ENCODE data around the gene IGF1R.

DNA sequence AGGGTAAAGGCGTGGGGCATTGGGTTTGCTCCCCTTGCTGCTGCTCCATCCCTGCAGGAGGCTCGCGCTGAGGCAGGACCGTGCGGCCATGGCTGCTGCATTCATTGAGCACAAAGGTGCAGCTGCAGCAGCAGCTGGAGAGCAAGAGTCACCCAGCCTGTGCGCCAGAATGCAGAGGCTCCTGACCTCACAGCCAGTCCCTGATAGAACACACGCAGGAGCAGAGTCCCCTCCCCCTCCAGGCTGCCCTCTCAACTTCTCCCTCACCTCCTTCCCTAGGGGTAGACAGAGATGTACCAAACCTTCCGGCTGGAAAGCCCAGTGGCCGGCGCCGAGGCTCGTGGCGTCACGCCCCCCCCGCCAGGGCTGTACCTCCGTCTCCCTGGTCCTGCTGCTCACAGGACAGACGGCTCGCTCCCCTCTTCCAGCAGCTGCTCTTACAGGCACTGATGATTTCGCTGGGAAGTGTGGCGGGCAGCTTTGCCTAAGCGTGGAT, 312.3 kb downstream of the IGF1R start:
- TF ChIP-seq, protein P1, sequence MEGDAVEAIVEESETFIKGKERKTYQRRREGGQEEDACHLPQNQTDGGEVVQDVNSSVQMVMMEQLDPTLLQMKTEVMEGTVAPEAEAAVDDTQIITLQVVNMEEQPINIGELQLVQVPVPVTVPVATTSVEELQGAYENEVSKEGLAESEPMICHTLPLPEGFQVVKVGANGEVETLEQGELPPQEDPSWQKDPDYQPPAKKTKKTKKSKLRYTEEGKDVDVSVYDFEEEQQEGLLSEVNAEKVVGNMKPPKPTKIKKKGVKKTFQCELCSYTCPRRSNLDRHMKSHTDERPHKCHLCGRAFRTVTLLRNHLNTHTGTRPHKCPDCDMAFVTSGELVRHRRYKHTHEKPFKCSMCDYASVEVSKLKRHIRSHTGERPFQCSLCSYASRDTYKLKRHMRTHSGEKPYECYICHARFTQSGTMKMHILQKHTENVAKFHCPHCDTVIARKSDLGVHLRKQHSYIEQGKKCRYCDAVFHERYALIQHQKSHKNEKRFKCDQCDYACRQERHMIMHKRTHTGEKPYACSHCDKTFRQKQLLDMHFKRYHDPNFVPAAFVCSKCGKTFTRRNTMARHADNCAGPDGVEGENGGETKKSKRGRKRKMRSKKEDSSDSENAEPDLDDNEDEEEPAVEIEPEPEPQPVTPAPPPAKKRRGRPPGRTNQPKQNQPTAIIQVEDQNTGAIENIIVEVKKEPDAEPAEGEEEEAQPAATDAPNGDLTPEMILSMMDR (IDR thresholded peaks at IDR 0.05; ENCODE audit: poor library complexity) = no peak
- no peak for TF ChIP-seq EZH2 (IDR thresholded peaks at IDR 0.05; ENCODE audit: borderline replicate concordance)
